Stimulated activated CD8-positive, alpha-beta memory T cell treated with anti-CD3 and anti-CD28 coated beads, Interleukin-4, amount 100 ng/mL, for 4 hours (primary cell): ENCODE measurements around the gene CCDC28A.

ENCODE experiments used
- DNase-seq, 2 donors: peaks; one replicate each; pipeline ENCODE4 v3.0.0-alpha.2; 2020; ENCODE audit warnings: low read depth in 2 of 2, low spot score in 1 of 2

Gene CCDC28A

DNA sequence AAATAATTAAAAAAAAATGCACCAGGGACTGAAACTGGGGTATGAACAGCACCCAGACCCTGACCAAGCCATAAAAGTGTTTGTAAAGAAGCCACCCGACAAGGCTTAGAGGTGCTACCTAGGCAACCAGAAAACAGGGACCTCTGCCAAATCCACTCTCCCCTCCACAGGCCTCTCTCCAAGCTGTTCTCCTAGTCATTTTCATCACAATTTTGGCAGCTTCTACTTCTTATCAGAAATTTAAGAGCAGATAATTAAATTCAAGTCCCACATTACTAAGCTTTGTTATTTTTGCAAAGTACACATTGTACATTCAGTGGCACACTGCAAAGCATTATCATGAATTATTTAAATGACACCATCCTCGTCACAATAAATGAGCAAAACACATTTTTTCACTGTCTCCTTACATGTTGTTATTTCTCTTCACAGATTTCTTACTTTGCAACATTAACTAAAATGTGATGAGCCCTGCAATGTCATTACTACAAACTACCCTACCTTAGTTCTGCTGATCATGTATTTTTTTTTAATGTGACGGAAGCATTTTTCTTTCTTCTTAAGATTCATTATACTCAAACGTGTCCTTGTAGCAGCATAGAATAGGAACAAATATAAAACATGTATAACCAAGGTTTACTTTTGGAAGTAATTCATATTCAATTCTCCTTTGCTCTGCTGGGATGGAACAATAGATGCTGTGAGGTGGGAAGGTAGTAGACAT lies 60.4 kb downstream of the CCDC28A start:
- DNase-seq = no peak

- no peak for DNase-seq
These were observed 63.7 kb downstream of the CCDC28A start for GRCh38 chr6:138837246-138837645.
